K562 (cell line): ENCODE measurements around the gene CTF1. TPM values are rescaled to one million over a fixed set of nuclear protein-coding genes. Genes with fewer than 3 reads are reported as not detected.

Experiments
- C11orf30 ChIP-seq: fragments of 450-650 bp; IDR thresholded peaks from 2 replicates; pipeline ENCODE4 v1.6.1; 2016; ENCODE audit warnings: low read depth, mild to moderate bottlenecking
- CREM ChIP-seq: IDR thresholded peaks from 2 replicates; pipeline ENCODE4 v1.6.1; 2014; ENCODE audit warnings: antibody characterized with exemption, low read depth
- ILK ChIP-seq: fragments of 450-650 bp; IDR thresholded peaks from 2 replicates; pipeline ENCODE4 v1.6.1; 2016; ENCODE audit warnings: missing genetic modification characterization, low read depth, mild to moderate bottlenecking, missing compliant biosample characterization, moderate library complexity, borderline replicate concordance
- MECOM ChIP-seq: fragments of 250-450 bp; sonication (Bioruptor Pico); IDR thresholded peaks from 2 replicates; pipeline ENCODE4 v1.8.0; 2022; ENCODE audit warnings: inconsistent platforms
- NCOA2 ChIP-seq, 2 experiments: fragments of 450-650 bp; IDR thresholded peaks; 2 replicates each; pipeline ENCODE4 v1.6.1; 2018; ENCODE audit warnings: mild to moderate bottlenecking in 2 of 2, moderate library complexity in 1 of 2; ENCODE audit not compliant: partially characterized antibody in 2 of 2
- NFIC ChIP-seq: fragments of 450-650 bp; IDR thresholded peaks from 2 replicates; pipeline ENCODE4 v1.6.1; 2017; ENCODE audit warnings: mild to moderate bottlenecking, inconsistent platforms
- PHB ChIP-seq: fragments of 250-450 bp; sonication (Bioruptor Pico); IDR thresholded peaks from 2 replicates; pipeline ENCODE4 v1.5.0; 2021
- POLR2B ChIP-seq: fragments of 450-650 bp; IDR thresholded peaks from 2 replicates; pipeline ENCODE4 v1.6.1; 2018; ENCODE audit warnings: low read depth; ENCODE audit not compliant: partially characterized antibody
- RAD51 ChIP-seq: fragments of 450-650 bp; IDR thresholded peaks from 2 replicates; pipeline ENCODE4 v1.7.1; 2016; ENCODE audit warnings: low read depth, mild to moderate bottlenecking, borderline replicate concordance
- SMARCC2 ChIP-seq: fragments of 450-650 bp; IDR thresholded peaks from 2 replicates; pipeline ENCODE4 v1.6.1; 2017; ENCODE audit warnings: antibody characterized with exemption, moderate library complexity, mild to moderate bottlenecking, low read depth
- SRSF1 ChIP-seq: fragments of 200-400 bp; formaldehyde crosslinking; IDR thresholded peaks from 2 replicates; pipeline ENCODE4 v1.6.1; 2017; ENCODE audit warnings: mild to moderate bottlenecking, low read depth, low read length, moderate library complexity
- SUPT5H ChIP-seq: fragments of 450-650 bp; IDR thresholded peaks from 2 replicates; pipeline ENCODE4 v1.6.1; 2016
- TGIF2 ChIP-seq: sonication (generic); formaldehyde crosslinking; IDR thresholded peaks from 2 replicates; pipeline ENCODE4 v1.8.1; 2022; ENCODE audit warnings: mild to moderate bottlenecking, missing genetic modification reagents, moderate library complexity
- XRCC5 ChIP-seq: fragments of 200-400 bp; formaldehyde crosslinking; IDR thresholded peaks from 2 replicates; pipeline ENCODE4 v1.6.1; 2017; ENCODE audit warnings: low read depth, mild to moderate bottlenecking, low read length
- ZNF174 ChIP-seq: fragments of 250-450 bp; sonication (Bioruptor Pico); IDR thresholded peaks from 2 replicates; pipeline ENCODE4 v1.4.0; 2020; ENCODE audit warnings: mild to moderate bottlenecking
- ZNF184 ChIP-seq: sonication (generic); formaldehyde crosslinking; IDR thresholded peaks from 2 replicates; pipeline ENCODE4 v1.5.0; 2020; ENCODE audit warnings: missing genetic modification reagents
- ZNF431 ChIP-seq: sonication (generic); formaldehyde crosslinking; IDR thresholded peaks from 2 replicates; pipeline ENCODE4 v1.8.0; 2022; ENCODE audit warnings: mild to moderate bottlenecking, missing genetic modification reagents
- ZNF79 ChIP-seq: fragments of 250-450 bp; sonication (Bioruptor Pico); IDR thresholded peaks from 2 replicates; pipeline ENCODE4 v1.4.0; 2020; ENCODE audit warnings: low read depth, mild to moderate bottlenecking, moderate library complexity
- polyA plus RNA-seq, 8 experiments: library from polyadenylated mRNA; depleted of rRNA in 4 of 8; stranded (reverse) in 5 of 8; unstranded in 3 of 8; fragments of >200 nt; fragmentation: Nextera tagmentation in 2 of 8; fragmentation: Illumina TruSeq in 1 of 8; extraction: Ambion mirVana in 2 of 8; extraction: Trizol in 1 of 8; gene quantifications; 2 replicates each; pipeline versions ENCODE4 v1.2.1 to v1.2.3, GENCODE V29; 2011 to 2014; ENCODE audit warnings: inconsistent platforms in 1 of 8, missing spikeins in 1 of 8
- total RNA-seq, 7 experiments: library from RNA; depleted of rRNA in 6 of 7; stranded (reverse); fragments of >200 nt in 6 of 7; fragmentation: Illumina TruSeq in 2 of 7; extraction: Trizol in 2 of 7; gene quantifications; 2 replicates each; pipeline versions ENCODE4 v1.2.1 to v1.2.3, GENCODE V29; 2011 to 2021; ENCODE audit warnings: low replicate concordance in 1 of 7
- TF ChIP-seq, protein P1 (sequence below): fragments of 250-450 bp; sonication (Bioruptor Pico); IDR thresholded peaks from 2 replicates; pipeline ENCODE4 v1.5.0; 2021; ENCODE audit warnings: mild to moderate bottlenecking, borderline replicate concordance
- TF ChIP-seq, protein P2 (sequence below): fragments of 450-650 bp; IDR thresholded peaks from 2 replicates; pipeline ENCODE4 v1.6.1; 2014; ENCODE audit warnings: low read depth, mild to moderate bottlenecking, moderate library complexity, borderline replicate concordance
- TF ChIP-seq, protein P3 (sequence below): IDR thresholded peaks from 2 replicates; pipeline ENCODE4 v1.6.1; 2011; ENCODE audit warnings: borderline replicate concordance, low read depth, mild to moderate bottlenecking, moderate library complexity, low read length; ENCODE audit not compliant: insufficient read depth, poor library complexity, severe bottlenecking

The CTF1 gene
- total and polyA plus RNA-seq, 9 of the 15 experiments (the other 6 are each of a cell fraction or from before 2014, with no cell fraction given): 0.24 to 2.5 (median 0.44) TPM

DNA sequence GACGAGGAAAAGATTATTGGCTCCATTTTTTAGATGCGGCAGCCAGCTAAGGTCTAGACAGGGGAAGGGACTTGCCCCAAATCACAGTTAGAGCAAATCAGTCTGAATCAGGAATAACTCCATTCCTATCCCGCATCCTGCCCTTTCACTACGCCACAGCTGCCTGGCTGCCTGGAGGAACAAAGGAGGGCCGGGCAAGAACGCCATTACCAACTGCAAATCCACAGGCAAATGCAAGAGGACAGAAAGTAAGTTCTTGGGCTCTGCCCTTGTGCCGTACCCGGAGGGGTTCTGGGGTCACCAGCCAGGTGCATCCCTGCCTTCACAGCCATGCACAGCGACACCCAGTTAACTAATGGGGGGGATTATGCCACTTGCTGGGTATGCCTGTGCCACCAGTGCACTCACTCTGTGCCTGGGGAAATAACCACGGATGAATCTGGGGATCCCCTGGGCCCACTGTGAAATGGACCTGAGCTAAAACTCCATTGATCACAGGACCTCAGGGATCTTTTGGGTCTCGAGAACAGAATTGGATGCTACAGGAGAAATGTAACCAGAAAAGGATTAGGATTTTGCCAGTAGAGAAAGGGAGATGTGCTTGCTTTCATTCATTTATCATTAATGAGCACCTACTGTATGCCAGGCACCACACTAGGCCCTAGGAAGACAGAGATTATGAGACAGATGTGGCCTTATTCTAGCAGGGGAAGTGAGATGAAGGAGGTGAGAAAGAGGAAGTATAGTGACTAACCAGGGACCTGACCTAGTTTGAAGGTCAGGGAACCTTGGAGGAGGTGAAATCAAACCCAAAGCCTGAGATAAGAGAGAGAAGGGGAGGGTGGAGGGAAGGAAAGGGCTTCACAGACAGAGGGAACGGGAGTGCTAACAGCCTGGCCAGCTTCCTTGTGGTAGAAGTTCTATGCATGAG is 20.3 kb upstream of the CTF1 start (continued):
- TF ChIP-seq, protein P1, sequence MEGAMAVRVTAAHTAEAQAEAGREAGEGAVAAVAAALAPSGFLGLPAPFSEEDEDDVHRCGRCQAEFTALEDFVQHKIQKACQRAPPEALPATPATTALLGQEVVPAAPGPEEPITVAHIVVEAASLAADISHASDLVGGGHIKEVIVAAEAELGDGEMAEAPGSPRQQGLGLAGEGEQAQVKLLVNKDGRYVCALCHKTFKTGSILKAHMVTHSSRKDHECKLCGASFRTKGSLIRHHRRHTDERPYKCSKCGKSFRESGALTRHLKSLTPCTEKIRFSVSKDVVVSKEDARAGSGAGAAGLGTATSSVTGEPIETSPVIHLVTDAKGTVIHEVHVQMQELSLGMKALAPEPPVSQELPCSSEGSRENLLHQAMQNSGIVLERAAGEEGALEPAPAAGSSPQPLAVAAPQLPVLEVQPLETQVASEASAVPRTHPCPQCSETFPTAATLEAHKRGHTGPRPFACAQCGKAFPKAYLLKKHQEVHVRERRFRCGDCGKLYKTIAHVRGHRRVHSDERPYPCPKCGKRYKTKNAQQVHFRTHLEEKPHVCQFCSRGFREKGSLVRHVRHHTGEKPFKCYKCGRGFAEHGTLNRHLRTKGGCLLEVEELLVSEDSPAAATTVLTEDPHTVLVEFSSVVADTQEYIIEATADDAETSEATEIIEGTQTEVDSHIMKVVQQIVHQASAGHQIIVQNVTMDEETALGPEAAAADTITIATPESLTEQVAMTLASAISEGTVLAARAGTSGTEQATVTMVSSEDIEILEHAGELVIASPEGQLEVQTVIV (CRISPR knock-in tag): no peak
- TF ChIP-seq NCOA2 (IDR thresholded peaks at IDR 0.05; ENCODE audit: partially characterized antibody in 2 of 2): no peak
- no peak for TF ChIP-seq ZNF174 (CRISPR knock-in tag)
- no peak; the same call in 1 of the 2 replicates for TF ChIP-seq SMARCC2
- TF ChIP-seq SUPT5H: no peak
- peak; percentile 54 for TF ChIP-seq NFIC
- TF ChIP-seq, protein P2, sequence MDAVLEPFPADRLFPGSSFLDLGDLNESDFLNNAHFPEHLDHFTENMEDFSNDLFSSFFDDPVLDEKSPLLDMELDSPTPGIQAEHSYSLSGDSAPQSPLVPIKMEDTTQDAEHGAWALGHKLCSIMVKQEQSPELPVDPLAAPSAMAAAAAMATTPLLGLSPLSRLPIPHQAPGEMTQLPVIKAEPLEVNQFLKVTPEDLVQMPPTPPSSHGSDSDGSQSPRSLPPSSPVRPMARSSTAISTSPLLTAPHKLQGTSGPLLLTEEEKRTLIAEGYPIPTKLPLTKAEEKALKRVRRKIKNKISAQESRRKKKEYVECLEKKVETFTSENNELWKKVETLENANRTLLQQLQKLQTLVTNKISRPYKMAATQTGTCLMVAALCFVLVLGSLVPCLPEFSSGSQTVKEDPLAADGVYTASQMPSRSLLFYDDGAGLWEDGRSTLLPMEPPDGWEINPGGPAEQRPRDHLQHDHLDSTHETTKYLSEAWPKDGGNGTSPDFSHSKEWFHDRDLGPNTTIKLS: no peak
- TF ChIP-seq MECOM (CRISPR knock-in tag): no peak
- TF ChIP-seq, protein P3, sequence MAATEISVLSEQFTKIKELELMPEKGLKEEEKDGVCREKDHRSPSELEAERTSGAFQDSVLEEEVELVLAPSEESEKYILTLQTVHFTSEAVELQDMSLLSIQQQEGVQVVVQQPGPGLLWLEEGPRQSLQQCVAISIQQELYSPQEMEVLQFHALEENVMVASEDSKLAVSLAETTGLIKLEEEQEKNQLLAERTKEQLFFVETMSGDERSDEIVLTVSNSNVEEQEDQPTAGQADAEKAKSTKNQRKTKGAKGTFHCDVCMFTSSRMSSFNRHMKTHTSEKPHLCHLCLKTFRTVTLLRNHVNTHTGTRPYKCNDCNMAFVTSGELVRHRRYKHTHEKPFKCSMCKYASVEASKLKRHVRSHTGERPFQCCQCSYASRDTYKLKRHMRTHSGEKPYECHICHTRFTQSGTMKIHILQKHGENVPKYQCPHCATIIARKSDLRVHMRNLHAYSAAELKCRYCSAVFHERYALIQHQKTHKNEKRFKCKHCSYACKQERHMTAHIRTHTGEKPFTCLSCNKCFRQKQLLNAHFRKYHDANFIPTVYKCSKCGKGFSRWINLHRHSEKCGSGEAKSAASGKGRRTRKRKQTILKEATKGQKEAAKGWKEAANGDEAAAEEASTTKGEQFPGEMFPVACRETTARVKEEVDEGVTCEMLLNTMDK: no peak
- TF ChIP-seq C11orf30: no peak
- no peak for TF ChIP-seq ZNF431
- no peak for TF ChIP-seq ZNF79 (CRISPR knock-in tag)
- TF ChIP-seq ZNF184 (CRISPR knock-in tag): no peak
- no peak for TF ChIP-seq RAD51
- peak; percentile 34; the same call in 1 of the 2 replicates for TF ChIP-seq CREM
- TF ChIP-seq SRSF1: no peak
- no peak for TF ChIP-seq PHB (CRISPR knock-in tag)
- TF ChIP-seq TGIF2: no peak
- TF ChIP-seq POLR2B: no peak
- no peak for TF ChIP-seq XRCC5
- no peak for TF ChIP-seq ILK
